Measurements from ENCODE around the gene FGF14.

- TF ChIP-seq POLR2A (IDR thresholded peaks at IDR 0.05): no peak
- TF ChIP-seq, protein P1, sequence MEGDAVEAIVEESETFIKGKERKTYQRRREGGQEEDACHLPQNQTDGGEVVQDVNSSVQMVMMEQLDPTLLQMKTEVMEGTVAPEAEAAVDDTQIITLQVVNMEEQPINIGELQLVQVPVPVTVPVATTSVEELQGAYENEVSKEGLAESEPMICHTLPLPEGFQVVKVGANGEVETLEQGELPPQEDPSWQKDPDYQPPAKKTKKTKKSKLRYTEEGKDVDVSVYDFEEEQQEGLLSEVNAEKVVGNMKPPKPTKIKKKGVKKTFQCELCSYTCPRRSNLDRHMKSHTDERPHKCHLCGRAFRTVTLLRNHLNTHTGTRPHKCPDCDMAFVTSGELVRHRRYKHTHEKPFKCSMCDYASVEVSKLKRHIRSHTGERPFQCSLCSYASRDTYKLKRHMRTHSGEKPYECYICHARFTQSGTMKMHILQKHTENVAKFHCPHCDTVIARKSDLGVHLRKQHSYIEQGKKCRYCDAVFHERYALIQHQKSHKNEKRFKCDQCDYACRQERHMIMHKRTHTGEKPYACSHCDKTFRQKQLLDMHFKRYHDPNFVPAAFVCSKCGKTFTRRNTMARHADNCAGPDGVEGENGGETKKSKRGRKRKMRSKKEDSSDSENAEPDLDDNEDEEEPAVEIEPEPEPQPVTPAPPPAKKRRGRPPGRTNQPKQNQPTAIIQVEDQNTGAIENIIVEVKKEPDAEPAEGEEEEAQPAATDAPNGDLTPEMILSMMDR (IDR thresholded peaks at IDR 0.05): no peak
- no peak for TF ChIP-seq POLR2AphosphoS5 (IDR thresholded peaks at IDR 0.05)
Observed at GRCh38 chr13:102401766-102402165, at the start of gene FGF14.
